GM08714 (cell line): Measurements from ENCODE around the gene ARHGAP26.

Source experiments
- H3K4me3 ChIP-seq: fragments of 200-500 bp; sonication (Bioruptor generic); 2 replicates; pipeline ENCODE4 v1.5.1; 2014; ENCODE audit warnings: mild to moderate bottlenecking, low read length, inconsistent platforms
- ZNF274 ChIP-seq: IDR thresholded peaks from 2 replicates; pipeline ENCODE4 v1.6.1; 2012; ENCODE audit warnings: mild to moderate bottlenecking, low read depth, low read length

ARHGAP26 gene, protein sequence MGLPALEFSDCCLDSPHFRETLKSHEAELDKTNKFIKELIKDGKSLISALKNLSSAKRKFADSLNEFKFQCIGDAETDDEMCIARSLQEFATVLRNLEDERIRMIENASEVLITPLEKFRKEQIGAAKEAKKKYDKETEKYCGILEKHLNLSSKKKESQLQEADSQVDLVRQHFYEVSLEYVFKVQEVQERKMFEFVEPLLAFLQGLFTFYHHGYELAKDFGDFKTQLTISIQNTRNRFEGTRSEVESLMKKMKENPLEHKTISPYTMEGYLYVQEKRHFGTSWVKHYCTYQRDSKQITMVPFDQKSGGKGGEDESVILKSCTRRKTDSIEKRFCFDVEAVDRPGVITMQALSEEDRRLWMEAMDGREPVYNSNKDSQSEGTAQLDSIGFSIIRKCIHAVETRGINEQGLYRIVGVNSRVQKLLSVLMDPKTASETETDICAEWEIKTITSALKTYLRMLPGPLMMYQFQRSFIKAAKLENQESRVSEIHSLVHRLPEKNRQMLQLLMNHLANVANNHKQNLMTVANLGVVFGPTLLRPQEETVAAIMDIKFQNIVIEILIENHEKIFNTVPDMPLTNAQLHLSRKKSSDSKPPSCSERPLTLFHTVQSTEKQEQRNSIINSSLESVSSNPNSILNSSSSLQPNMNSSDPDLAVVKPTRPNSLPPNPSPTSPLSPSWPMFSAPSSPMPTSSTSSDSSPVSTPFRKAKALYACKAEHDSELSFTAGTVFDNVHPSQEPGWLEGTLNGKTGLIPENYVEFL

GRCh38 chr5:142769793-142770649, at the start of gene ARHGAP26:
Gene ARHGAP26 (plus strand): TSS chr5:142770377. CDS start chr5:142770762, 385 bp downstream.
- no peak for TF ChIP-seq ZNF274
- peak within 1 kb of the TSS; percentile 94 for H3K4me3 ChIP-seq

DNA sequence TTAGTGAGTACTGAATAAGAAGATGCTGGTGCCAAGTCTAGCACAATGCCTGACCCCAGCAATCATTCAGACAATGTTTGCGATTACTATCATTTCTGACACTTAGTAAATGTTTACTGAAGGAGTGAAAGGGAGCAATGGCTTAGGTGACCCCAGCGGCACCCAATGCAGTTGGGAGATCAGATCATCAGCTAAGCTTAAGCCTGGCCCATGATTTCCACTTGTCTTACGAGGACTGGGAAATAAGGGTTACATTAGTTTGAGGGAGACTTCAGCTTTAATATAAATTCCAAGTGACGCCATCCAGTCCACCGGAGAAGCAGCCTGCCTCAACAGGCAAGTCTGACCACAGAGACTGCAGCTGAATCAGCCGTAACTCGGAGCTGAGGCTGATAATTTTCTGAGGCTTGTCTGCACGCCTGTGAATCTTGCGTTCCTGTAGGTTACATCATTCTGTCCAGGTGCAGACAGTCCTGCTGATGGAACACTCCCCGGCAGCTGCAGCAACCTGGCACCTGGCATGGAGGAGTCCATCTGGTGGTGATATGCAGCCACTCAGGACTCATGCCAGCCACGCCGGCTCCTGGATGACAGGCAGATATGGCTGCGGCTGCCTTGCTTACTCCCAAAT, 49.4 kb upstream of the ARHGAP26 start:
- no peak overlapping the region for H3K4me3 ChIP-seq
- TF ChIP-seq ZNF274, result no peak

DNA sequence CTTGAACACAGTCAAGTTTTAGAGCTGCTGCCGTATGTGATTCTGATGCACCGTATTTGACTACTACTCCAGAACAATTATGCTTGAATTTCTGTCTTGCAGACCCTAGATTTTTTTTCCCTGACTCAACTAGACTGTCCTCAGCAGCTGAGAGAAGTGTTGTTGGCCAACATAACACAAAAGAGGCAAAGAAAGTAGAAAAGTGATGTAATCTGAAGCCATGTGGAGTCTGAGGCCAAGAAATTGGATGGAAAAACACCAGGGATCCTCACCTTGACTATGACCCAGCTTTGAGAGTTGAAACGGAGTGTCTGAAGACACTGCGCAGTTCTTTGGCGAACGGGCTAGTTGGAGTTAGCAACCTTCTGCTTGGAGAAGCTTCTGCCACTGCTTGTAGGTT, 48.0 kb upstream of the ARHGAP26 start:
- no peak overlapping the region for H3K4me3 ChIP-seq
- no peak for TF ChIP-seq ZNF274

GRCh38 chr5:142722896-142723295, 47.3 kb upstream of the ARHGAP26 start:
- no peak for TF ChIP-seq ZNF274
- no peak overlapping the region for H3K4me3 ChIP-seq

DNA sequence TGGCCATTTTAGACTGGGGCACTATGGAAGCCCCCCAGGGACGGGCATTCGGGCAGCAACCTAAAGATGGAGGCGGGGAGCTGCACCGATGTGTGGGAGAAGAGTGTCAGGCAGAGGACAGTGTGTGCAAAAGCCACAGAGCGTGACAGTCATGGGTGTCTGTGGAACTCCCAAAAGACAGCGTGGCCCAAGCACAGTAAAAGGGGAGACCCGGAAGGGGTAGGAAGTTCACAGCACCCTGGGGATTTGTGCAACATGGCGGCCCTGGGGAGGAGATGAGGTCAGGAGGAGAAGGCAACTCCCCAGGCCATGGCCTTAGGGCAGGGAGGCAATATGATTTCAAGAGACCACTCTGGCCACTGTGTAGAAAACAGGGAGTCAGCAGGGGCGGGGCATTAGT, 45.4 kb upstream of the ARHGAP26 start:
- no peak for TF ChIP-seq ZNF274
- H3K4me3 ChIP-seq, result no peak overlapping the region

DNA sequence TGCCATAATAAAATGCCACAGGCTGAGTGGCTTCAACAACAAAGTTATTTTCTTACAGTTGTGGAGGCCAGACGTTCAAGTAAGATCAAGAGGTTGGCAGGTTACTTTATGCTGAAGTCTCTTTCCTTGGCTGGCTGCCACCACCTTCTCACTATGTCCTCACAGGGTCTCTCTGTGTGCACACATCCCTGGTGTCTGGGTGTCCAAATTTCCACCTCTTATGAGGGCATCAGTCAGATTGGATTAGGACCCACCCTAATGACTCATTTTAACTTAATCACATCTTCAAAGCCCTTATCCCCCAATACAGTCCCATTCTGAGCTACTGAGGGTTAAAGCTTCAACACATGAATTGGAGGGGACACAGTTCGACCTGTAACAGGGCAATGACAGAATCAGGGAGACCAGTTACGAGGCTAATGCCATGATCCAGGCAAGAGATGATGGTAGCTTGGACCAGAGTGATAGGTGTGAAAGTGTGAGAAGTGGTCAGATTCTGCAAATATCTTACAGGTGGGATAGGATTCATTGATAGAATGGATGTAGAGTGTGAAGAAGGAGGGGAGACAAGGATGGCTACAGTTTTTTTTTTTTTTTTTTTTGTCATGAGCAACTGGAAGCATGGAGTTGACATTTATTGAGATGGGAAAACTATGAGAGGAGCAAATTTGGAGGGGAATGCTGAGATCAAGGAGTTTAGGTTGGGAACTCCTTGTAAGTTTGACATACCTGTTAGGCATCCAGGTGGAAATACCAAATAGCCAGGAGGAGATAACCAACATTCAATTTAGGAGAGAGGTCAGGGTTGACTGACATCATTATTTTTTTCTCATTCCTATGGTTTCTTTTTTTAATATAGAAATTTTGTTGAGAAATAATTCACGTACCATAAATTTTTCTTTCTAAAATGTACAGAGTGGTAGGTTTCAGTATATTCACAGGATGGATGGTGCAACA, 44.7 kb upstream of the ARHGAP26 start:
- no peak for TF ChIP-seq ZNF274
- no peak overlapping the region for H3K4me3 ChIP-seq

- H3K4me3 ChIP-seq, result no peak overlapping the region
- TF ChIP-seq ZNF274, result no peak
These were observed 43.9 kb upstream of the ARHGAP26 start for GRCh38 chr5:142726188-142726731.

- H3K4me3 ChIP-seq, result no peak overlapping the region
- no peak for TF ChIP-seq ZNF274
These were observed 42.5 kb upstream of the ARHGAP26 start for GRCh38 chr5:142727735-142728047.

- no peak overlapping the region for H3K4me3 ChIP-seq
- TF ChIP-seq ZNF274, result no peak
These were observed 34.6 kb upstream of the ARHGAP26 start for GRCh38 chr5:142735323-142736246.

GRCh38 chr5:142736247-142736632, 33.9 kb upstream of the ARHGAP26 start:
- no peak for TF ChIP-seq ZNF274
- no peak overlapping the region for H3K4me3 ChIP-seq

DNA sequence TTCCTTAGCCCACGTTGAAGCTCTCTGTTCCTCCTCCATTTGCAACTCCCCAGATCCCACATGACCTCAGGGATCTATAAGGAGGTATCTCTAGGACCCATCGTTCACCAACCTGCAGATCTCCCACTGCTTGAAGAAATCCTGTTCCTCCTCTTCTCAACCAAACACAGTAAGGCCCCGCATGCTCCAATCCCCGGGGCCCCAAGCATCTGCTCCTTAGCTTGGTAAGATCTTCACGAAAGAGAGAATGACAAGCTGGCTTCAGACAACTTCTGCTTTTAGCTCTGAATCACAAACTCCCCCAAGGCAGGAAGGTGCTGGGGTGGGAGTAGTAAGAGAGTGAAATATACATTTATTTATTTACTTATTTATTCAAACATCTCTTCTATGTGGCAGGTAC, 33.0 kb upstream of the ARHGAP26 start:
- TF ChIP-seq ZNF274, result no peak
- H3K4me3 ChIP-seq, result no peak overlapping the region
